SIG-M5 treated with dmso at 0.1 percent for 504 hours (cell line): ENCODE results near the gene PRKAG1.
A peak's percentile ranks its signal among the peaks of the same experiment; 100 is the strongest.

Source experiments
- DNase-seq: peaks from one replicate; lab custom pipeline; 2025; ENCODE audit not compliant: unreplicated experiment; lab: John Stamatoyannopoulos, UW

Gene PRKAG1

DNA sequence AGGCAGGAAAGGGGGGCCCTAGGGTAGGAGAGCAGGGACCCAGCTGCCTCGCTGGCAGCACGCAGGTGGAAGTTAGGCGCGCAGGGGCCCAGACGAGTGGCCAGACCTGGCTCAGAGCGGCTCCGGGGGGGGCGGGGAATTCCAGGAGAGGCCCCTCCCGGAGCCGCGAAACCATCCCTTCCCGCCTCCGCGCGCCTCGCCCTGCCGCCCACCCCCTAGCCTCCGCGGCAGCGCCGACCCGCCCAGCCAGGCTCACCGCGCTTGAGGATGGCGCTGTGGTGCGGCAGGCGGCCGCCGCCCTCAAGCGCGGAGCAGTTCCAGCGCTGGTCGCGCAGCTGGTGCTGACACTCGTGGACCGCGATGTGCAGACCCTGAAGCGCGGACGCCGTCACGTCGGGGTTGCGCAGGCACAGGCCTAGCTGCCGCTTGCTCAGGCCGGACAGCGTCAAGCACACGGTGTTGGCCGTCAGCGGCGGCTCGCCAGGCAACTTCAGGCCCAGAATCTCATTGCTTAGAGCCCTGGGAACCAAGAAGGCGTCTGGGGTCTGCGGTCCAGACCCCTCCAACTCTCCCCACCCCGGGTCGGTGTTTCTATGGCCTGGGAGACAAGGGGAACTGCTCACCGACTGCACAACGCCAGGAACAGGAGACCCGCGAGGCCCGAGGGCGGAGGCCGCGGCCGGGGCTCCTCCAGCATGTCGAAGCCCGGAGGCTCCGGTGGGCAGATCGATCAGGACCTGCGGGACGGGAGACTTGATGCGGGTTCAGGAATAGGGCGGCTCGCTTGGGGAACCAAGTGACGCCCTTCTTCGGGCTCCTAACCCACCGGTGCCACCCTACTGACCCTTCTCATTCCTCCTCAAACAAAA is 48.5 kb downstream of the PRKAG1 start:
- DNase-seq: no peak

GRCh38 chr12:48969160-48969771 is 49.3 kb downstream of the PRKAG1 start:
- no peak for DNase-seq

GRCh38 chr12:48968467-48968866 is 50.1 kb downstream of the PRKAG1 start:
- no peak for DNase-seq

GRCh38 chr12:48967991-48968390 is 50.6 kb downstream of the PRKAG1 start:
- DNase-seq: no peak

- peak; percentile 71 for DNase-seq
Measured at GRCh38 chr12:48966177-48966895, 52.2 kb downstream of the PRKAG1 start.

DNA sequence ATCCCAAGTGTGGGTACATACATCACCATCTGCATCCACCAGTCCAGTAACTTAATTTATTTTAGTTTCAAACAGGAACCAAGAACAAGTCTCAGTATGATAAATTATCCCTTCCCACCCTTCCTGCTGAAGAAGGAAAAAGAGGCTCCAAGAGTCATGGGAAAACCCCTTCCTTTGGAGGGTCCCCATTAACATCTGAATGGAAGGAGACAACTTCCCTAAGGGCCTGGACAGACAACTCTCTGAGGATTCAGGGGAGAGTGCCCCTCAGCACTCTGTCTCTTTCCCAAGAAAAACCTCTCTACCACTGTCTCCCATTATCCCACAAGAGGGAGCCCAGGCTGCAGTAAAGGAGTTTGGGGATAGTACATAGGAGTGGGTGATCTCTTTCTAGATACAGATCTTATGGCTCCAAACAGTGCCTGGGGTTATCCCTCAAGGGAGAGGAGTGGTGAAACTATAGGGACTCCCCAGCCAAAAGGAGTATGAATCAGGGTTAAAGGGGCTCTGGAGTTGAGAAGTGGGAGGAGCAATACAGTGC is 53.2 kb downstream of the PRKAG1 start:
- DNase-seq: no peak

DNA sequence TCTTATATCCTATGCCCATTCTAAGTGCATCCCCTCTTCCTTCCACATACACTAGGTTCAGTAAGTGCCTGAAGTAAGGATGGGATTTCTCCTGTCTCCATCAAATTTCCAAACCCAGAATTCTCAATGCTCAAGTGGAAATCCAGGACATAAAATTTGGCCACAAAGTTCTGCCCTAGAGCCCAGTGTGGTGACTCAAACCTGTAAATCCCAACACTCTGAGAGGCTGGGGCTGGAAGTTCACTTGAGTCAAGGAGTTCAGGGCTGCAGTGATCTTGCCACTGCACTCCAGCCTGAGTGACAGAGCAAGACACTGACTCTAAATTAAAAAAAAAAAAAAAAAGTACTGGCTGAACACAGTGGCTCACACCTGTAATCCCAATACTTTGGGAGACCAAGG is 56.8 kb downstream of the PRKAG1 start:
- DNase-seq: no peak

DNA sequence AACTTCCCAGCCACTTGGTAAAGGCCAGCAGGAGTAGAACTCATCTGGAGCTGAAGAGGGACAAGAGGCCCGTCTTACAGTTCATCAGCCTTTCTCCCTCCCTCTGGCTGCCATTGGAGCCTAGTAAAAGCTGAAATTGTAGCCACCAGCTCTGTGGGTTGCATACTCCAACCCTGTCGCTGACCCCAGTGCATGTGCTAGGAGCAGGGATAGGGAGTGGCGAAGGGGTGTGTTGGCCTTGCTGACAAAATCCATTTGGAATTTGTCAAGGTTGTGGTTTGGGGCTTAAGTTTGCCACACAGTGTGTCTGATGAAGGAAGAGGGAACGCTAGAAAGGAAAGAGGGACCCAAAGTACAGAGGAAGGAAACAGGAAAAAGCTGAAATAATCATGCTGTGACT is 57.2 kb downstream of the PRKAG1 start:
- DNase-seq: no peak

GRCh38 chr12:48960834-48961233 is 57.7 kb downstream of the PRKAG1 start:
- DNase-seq: no peak

GRCh38 chr12:48958049-48958388 is 60.6 kb downstream of the PRKAG1 start:
- peak; percentile 52 for DNase-seq

GRCh38 chr12:48957141-48958048 is 61.2 kb downstream of the PRKAG1 start, which contains the start of gene ARF3:
TSS of gene ARF3 (minus strand) at chr12:48957487. CDS start at chr12:48941095, 16,392 bp downstream.
- peak; percentile 96 for DNase-seq

DNA sequence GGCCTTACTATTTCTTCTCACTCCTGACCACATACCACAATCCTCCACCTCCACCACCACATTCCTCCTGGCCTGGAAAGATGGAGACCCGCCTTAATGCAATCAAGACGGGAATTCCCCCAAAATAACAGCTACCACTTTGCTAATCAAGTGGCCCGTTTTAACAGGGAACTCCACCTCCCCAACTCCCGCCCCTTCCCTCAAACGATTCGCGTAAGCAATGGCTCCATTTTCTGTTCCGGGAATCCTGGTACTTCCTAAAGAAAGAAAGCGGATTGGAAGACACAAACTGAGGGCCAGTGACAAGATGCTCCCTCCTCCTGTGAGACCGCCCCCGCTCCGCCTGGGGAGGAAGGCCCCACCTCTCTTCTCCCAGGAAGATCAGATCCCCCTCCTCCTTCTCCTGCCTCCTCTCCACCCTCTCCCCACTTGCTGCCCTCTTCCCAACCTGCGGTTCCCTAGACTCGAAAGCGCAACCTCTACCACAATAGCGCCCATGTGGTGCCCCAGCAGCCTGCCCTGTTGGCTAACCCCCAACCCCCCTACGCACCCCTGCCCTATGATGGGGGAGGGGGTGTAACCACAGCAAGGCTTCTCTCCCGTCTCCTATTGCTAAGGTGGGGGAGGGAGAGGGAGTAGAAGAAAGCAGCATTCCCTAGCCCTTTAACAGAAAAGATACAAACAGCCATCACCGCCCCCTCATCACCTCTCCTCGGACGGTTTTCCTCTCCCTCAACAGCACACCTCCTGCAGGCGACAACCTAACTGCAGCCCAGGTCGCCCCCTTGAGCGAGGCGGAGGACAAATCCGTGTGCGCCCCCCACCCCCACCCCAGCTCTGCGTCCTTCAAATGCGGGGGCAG is 62.1 kb downstream of the PRKAG1 start:
- peak; percentile 87 for DNase-seq

GRCh38 chr12:48954841-48955501 is 63.6 kb downstream of the PRKAG1 start:
- peak; percentile 96 for DNase-seq

DNA sequence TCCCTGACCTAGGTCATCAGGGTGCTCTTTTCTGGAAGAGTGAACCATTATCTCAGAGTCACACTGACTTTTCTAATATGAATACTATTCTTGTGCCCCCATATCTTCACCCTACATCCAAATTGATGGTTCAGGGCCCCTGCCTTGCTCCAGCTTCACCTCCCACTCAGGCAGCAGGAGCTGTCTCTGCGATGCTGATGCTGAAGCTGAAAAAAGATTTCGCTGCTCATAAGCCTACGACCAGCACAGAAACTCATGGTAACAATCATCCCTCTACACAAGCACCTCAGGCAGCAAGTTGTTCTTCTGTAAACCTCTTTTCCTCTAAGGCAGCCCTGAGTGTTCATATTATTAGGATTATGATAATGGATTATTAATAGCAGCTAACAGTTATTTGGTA is 64.5 kb downstream of the PRKAG1 start:
- DNase-seq: no peak

DNA sequence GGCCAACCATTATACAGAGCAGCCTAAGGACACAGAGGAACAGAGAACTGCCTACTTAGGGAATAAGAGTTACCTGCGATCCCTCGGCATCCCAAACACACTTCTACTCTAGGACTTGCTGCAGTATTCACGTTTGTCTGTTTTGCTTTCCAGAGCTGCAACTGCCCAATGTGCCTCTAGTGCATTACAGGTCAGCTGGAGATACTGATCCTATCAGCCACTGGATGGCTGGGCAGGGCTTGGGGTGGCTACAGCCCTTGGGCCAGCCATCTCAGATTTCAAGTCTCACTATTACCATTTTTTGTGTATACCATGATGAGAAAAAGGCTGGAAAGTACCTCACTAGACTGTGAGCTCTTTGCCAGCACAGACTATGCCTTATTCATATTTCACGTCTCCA is 65.9 kb downstream of the PRKAG1 start:
- no peak for DNase-seq
